ENCODE results near the gene PIK3AP1. TPM values are rescaled to one million over a fixed set of nuclear protein-coding genes. Genes with fewer than 3 reads are reported as not detected.

PIK3AP1 gene
- total RNA-seq, 1 experiment from 2014 or later: 7.1 TPM

DNA sequence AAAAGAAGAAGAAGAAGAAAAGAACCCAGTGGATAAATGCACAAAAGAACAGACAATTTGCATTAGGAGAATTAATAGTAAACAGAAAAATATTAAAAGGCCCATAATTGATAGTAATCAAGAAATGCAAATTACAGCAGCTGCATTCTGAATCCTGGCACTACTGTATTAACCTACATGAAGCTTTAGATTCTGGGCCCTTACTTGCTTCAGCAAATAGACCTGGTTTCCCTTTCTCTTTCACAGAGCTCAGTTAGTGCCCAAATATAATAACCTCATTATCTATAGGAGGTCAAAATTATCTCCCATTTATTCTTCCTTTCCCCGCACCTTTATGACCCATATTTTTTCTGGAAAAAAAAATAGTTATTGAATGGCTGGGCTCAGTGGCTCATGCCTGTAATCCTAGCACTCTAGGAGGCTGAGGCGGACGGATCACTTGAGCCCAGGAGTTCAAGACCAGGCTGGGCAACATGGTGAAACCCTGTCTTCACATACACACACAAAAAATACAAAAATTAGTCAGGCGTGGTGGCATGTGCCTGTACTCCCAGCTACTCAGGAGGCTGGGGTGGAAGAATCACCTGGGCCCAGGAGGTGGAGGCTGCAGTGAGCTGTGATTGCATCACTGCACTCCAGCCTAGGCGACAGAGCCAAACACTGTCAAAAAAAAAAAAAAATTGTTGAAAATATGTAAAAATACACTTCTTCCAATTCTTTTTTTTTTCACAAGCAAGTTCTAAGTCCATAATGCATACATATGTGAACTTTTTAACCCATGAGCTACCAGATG, 36.0 kb upstream of the PIK3AP1 start:
- Histone ChIP-seq H3K9me3 (ENCODE audit: control insufficient read depth in 1 of 2, insufficient read depth in 1 of 2, low read depth in 1 of 2, low read length in 2 of 2) (no peaks in the 10 kb centered on the region), H3K36me3 (ENCODE audit: control insufficient read depth in 1 of 2, insufficient read depth in 2 of 2, low read length in 2 of 2) (no peaks in the 10 kb centered on the region), H3K79me2 (ENCODE audit: insufficient read depth, low read length) (no peaks in the 10 kb centered on the region), H3K4me3 (replicated peaks in 1 of 2; ENCODE audit: low read depth in 1 of 2, low read length in 2 of 2) (no peak overlapping the region), H4K20me1 (ENCODE audit: insufficient read depth) (no peaks in the 10 kb centered on the region), H3K9me2 (ENCODE audit: insufficient read depth) (no peaks in the 10 kb centered on the region), H3K27me3 (ENCODE audit: insufficient read depth, low read length) (no peaks in the 10 kb centered on the region), H3K27ac (ENCODE audit: low read depth, low read length) (no peak overlapping the region), H3K4me1 (ENCODE audit: control insufficient read depth in 1 of 2, insufficient read depth in 2 of 2, low read length in 2 of 2) (no peaks in the 10 kb centered on the region), H2AFZ (ENCODE audit: low read depth, low read length, poor library complexity, severe bottlenecking) (no peak overlapping the region), H3K4me2 (ENCODE audit: low read length) (no peak overlapping the region), H3K9ac (ENCODE audit: low read length) (no peak overlapping the region)
- BruUV-seq (replicated peaks): no TSS peak
- ChIA-PET CTCF (no interaction called here), POLR2A (no interaction called here), RAD21 (ENCODE audit: low non-redundant PET in 1 of 2, low total read pairs in 2 of 2, uncharacterized antibody in 2 of 2, unreplicated experiment in 2 of 2) (no interaction called here)
- ATAC-seq (no peak), DNase-seq (ENCODE audit: low read depth, low spot score) (no peak)
- intact Hi-C loops (cut with micrococcal nuclease): no loop called here
- TF ChIP-seq SRF (IDR thresholded peaks at IDR 0.05; ENCODE audit: low read depth) (no peak), ZFX (IDR thresholded peaks at IDR 0.05) (no peak), EGR1 (IDR thresholded peaks at IDR 0.05; ENCODE audit: low read depth) (no peak), SP1 (IDR thresholded peaks at IDR 0.05; ENCODE audit: low read depth) (no peak), POLR2A (IDR thresholded peaks at IDR 0.05; ENCODE audit: borderline replicate concordance, extremely low read depth, insufficient read depth, insufficient read length) (no peak)
- TF ChIP-seq, protein P1, sequence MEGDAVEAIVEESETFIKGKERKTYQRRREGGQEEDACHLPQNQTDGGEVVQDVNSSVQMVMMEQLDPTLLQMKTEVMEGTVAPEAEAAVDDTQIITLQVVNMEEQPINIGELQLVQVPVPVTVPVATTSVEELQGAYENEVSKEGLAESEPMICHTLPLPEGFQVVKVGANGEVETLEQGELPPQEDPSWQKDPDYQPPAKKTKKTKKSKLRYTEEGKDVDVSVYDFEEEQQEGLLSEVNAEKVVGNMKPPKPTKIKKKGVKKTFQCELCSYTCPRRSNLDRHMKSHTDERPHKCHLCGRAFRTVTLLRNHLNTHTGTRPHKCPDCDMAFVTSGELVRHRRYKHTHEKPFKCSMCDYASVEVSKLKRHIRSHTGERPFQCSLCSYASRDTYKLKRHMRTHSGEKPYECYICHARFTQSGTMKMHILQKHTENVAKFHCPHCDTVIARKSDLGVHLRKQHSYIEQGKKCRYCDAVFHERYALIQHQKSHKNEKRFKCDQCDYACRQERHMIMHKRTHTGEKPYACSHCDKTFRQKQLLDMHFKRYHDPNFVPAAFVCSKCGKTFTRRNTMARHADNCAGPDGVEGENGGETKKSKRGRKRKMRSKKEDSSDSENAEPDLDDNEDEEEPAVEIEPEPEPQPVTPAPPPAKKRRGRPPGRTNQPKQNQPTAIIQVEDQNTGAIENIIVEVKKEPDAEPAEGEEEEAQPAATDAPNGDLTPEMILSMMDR (IDR thresholded peaks at IDR 0.05 in 2 of 3, conservative IDR thresholded peaks at IDR 0.05 in 1 of 3; ENCODE audit: borderline replicate concordance in 1 of 3, insufficient read depth in 1 of 3, low read depth in 2 of 3, low read length in 2 of 3): no peak

DNA sequence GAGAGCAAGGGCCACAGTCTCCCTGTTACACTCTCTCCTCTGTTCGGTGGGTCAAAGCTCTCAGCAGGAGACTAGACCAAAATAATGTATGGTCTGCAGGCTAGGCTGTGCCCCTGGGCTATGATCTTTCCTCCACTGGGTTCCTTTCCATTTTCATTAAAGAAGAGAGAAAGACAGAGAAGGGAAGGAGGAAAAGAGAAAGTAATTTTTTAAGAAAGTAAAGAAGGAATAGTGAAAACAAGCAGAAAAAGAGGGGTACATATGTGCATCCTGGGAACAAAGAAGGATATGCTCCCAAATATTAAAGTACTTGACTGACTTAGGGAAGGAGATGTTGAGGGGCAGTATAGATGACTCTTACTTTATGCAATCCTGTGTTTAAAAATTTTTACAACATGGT, 33.6 kb upstream of the PIK3AP1 start:
- DNase-seq (ENCODE audit: low read depth, low spot score) (no peak), ATAC-seq (no peak)
- Histone ChIP-seq H3K9ac (ENCODE audit: low read length) (no peak overlapping the region), H3K79me2 (ENCODE audit: insufficient read depth, low read length) (no peaks in the 10 kb centered on the region), H3K4me1 (ENCODE audit: control insufficient read depth in 1 of 2, insufficient read depth in 2 of 2, low read length in 2 of 2) (no peaks in the 10 kb centered on the region), H2AFZ (ENCODE audit: low read depth, low read length, poor library complexity, severe bottlenecking) (no peak overlapping the region), H3K9me3 (ENCODE audit: control insufficient read depth in 1 of 2, insufficient read depth in 1 of 2, low read depth in 1 of 2, low read length in 2 of 2) (no peaks in the 10 kb centered on the region), H3K27me3 (ENCODE audit: insufficient read depth, low read length) (no peaks in the 10 kb centered on the region), H3K27ac (ENCODE audit: low read depth, low read length) (no peak overlapping the region), H3K4me3 (replicated peaks in 1 of 2; ENCODE audit: low read depth in 1 of 2, low read length in 2 of 2) (no peak overlapping the region), H3K36me3 (ENCODE audit: control insufficient read depth in 1 of 2, insufficient read depth in 2 of 2, low read length in 2 of 2) (no peaks in the 10 kb centered on the region), H3K4me2 (ENCODE audit: low read length) (no peak overlapping the region), H4K20me1 (ENCODE audit: insufficient read depth) (no peaks in the 10 kb centered on the region), H3K9me2 (ENCODE audit: insufficient read depth) (no peaks in the 10 kb centered on the region)
- RAD21 ChIA-PET (ENCODE audit: low non-redundant PET in 1 of 2, low total read pairs in 2 of 2, uncharacterized antibody in 2 of 2, unreplicated experiment in 2 of 2): no interaction called here
- POLR2A ChIA-PET: no interaction called here
- no peak for TF ChIP-seq YY1 (IDR thresholded peaks at IDR 0.05; ENCODE audit: extremely low read depth, insufficient replicate concordance, low read depth, low read length)
- TF ChIP-seq ZNF274 (IDR thresholded peaks at IDR 0.05; ENCODE audit: low read depth, low read length): no peak
- TF ChIP-seq SRF (IDR thresholded peaks at IDR 0.05; ENCODE audit: low read depth): no peak
- no peak for TF ChIP-seq EZH2phosphoT487 (IDR thresholded peaks at IDR 0.05; ENCODE audit: borderline replicate concordance)
- no peak for TF ChIP-seq FOSL1 (IDR thresholded peaks at IDR 0.05; ENCODE audit: low read depth)
- intact Hi-C loops (cut with micrococcal nuclease): no loop called here
- CTCF ChIA-PET: no interaction called here
- BruUV-seq (replicated peaks): no TSS peak

Measured in HCT116 (cell line).